NB4 (cell line): ENCODE results near the gene AQP1.

Experiments used
- TF ChIP-seq, protein P1 (sequence below): IDR thresholded peaks from 2 replicates; pipeline ENCODE4 v1.6.1; 2011; ENCODE audit warnings: low read depth, low read length
- TF ChIP-seq, protein P2 (sequence below): IDR thresholded peaks from one replicate; pipeline ENCODE4 v1.5.1; 2012; ENCODE audit warnings: low read depth, low read length

DNA sequence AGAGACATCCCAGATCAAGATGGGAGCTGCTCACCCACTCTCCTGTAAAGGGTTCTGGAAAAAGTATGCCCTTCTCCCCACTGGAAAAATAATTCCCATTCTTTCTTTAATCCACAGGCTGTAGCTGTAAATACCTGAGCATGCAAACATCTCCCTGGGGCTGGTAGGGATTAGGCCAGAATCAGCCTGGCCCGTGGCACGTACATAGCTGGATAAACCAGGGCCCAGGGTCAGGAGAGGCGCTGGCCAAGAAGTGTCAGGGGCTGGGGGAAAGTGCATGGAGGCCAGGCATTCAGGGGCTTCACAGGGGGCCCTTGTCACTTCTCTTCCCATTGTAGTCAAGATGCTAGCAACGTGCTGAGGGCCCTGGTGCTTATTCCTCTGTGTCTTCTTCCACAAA lies 30.7 kb upstream of the AQP1 start:
- TF ChIP-seq, protein P1, sequence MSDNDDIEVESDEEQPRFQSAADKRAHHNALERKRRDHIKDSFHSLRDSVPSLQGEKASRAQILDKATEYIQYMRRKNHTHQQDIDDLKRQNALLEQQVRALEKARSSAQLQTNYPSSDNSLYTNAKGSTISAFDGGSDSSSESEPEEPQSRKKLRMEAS = no peak
- TF ChIP-seq, protein P2, sequence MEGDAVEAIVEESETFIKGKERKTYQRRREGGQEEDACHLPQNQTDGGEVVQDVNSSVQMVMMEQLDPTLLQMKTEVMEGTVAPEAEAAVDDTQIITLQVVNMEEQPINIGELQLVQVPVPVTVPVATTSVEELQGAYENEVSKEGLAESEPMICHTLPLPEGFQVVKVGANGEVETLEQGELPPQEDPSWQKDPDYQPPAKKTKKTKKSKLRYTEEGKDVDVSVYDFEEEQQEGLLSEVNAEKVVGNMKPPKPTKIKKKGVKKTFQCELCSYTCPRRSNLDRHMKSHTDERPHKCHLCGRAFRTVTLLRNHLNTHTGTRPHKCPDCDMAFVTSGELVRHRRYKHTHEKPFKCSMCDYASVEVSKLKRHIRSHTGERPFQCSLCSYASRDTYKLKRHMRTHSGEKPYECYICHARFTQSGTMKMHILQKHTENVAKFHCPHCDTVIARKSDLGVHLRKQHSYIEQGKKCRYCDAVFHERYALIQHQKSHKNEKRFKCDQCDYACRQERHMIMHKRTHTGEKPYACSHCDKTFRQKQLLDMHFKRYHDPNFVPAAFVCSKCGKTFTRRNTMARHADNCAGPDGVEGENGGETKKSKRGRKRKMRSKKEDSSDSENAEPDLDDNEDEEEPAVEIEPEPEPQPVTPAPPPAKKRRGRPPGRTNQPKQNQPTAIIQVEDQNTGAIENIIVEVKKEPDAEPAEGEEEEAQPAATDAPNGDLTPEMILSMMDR = no peak
